Heart right ventricle (tissue), 16 donors: ENCODE results near the gene HIRA. TPM values are rescaled to one million over a fixed set of nuclear protein-coding genes. Genes with fewer than 3 reads are reported as not detected.

ENCODE experiments used
- ATAC-seq, 8 donors: fragments of 200-7000 bp; cut with Tn5 transposase; one replicate each; pipeline ENCODE4 v1.9.1; 2020; ENCODE audit warnings: mild to moderate bottlenecking in 8 of 8, moderate library complexity in 8 of 8, moderate number of reproducible peaks in 1 of 8
- DNase-seq, 2 donors: peaks; one replicate each; pipeline ENCODE4 v3.0.0-alpha.2; 2020
- H3K27ac ChIP-seq, 10 donors: fragments of 200-600 bp; sonication (generic) in 2 of 10; one replicate each; pipeline versions ENCODE4 v1.5.0 to v1.8.0; 2020 to 2022; ENCODE audit warnings: mild to moderate bottlenecking in 3 of 10
- H3K27me3 ChIP-seq, 7 donors: fragments of 200-600 bp; one replicate each; pipeline ENCODE4 v1.8.0; 2021 to 2022; ENCODE audit warnings: mild to moderate bottlenecking in 2 of 7
- H3K36me3 ChIP-seq, 9 donors: fragments of 200-600 bp; sonication (generic) in 1 of 9; one replicate each; pipeline versions ENCODE4 v1.5.0 to v1.8.0; 2020 to 2022; ENCODE audit warnings: mild to moderate bottlenecking in 2 of 9
- H3K4me1 ChIP-seq, 9 donors: fragments of 200-600 bp; sonication (generic) in 1 of 9; one replicate each; pipeline versions ENCODE4 v1.5.0 to v1.8.0; 2020 to 2022; ENCODE audit warnings: mild to moderate bottlenecking in 4 of 9
- H3K4me3 ChIP-seq, 10 donors: fragments of 200-600 bp; sonication (generic) in 2 of 10; one replicate each; pipeline versions ENCODE4 v1.5.0 to v1.8.0; 2020 to 2022; ENCODE audit warnings: mild to moderate bottlenecking in 7 of 10, moderate library complexity in 2 of 10
- H3K9me3 ChIP-seq, 11 donors: fragments of 200-600 bp in 10 of 11; sonication (generic) in 2 of 11; one replicate each; pipeline versions ENCODE4 v1.5.0 to v1.8.0; 2013 to 2022; ENCODE audit warnings: mild to moderate bottlenecking in 2 of 11, control low read depth in 1 of 11, moderate library complexity in 1 of 11
- WGBS, 2 donors: extraction: QIAGEN DNeasy Blood & Tissue Kit; methylation state at CpG; one replicate each; pipeline ENCODE4 v1.1.7; 2013; ENCODE audit warnings: inconsistent platforms in 1 of 2; 5-methylcytosine and 5-hydroxymethylcytosine counted together
- intact Hi-C, 10 donors: fragments of 100-400 bp; cut with DNase I; formaldehyde crosslinking; loops; one replicate each; pipeline versions ENCODE4 v1.11.1 to v1.14.2; 2022
- long read RNA-seq, 3 donors: library from polyadenylated mRNA; unstranded; transcript quantifications; one replicate each; pipeline ENCODE4 v2.0.0, GENCODE V29; 2020 to 2021
- polyA plus RNA-seq, 2 donors: library from polyadenylated mRNA; stranded (reverse); fragments of 200-250 nt; gene quantifications; one replicate each; pipeline ENCODE4 v1.2.3, GENCODE V29; 2013
- total RNA-seq, 10 donors: library from RNA; stranded (reverse); fragmentation: NEBNext Ultra II Directional in 3 of 10; extraction: Animal tissue kit (Norgen Biotek cat#: 25700) in 3 of 10; gene quantifications; one replicate each; pipeline versions ENCODE4 v1.2.1 to v1.2.4, GENCODE V29; 2021 to 2023
- TF ChIP-seq, protein P1 (sequence below), 9 donors: fragments of 200-600 bp; sonication (generic) in 2 of 9; IDR thresholded peaks; one replicate each; pipeline versions ENCODE4 v1.5.0 to v1.8.0; 2021 to 2022; ENCODE audit warnings: antibody characterized with exemption in 9 of 9, mild to moderate bottlenecking in 5 of 9, moderate library complexity in 1 of 9
- donor health status: Arrhythmogenic right ventricular cardiomyopathy.
- donor health status: ischemic (EF 13 %, LVEDD 7.1; RV severe dilation, severe dysfunction).
- donor health status: healthy with polysubstance abuse.
- donor health status: DM: no; HTN: yes; CAD: no.
- donor health status: DM: no; HTN: no; CAD: no.
- donor health status: ischemic (EF 25% LVEDD 6.9; RV normal size, moderate dysfunction).
- donor health status: ischemic (EF 25% LVEDD 5.7; RV mildly dilated, moderate dysfunction).
- donor health status: healthy.
- donor health status: DM: yes; HTN: yes; CAD: no.
- donor health status: Ischemic cardiomyopathy.
- donor health status: ischemic (EF 35%, LVEDD 5.7; RV mildly dilated, moderate dysfunction).
- donor health status: nonischemic (EF 11% LVEDD 7.7; RV severe dilation, severe dysfunction).
- donor health status: DM: yes; HTN: yes; CAD: no.
- donor health status: PGD.
- donor health status: ischemic (EF 29% LVEDD 5.4; RV normal size, mild dysfunction).
- donor health status: nonischemic (EF 23%, LVEDD 6.1; RV moderate dilation, normal function).

HIRA gene
- total RNA-seq (10 to 100 TPM; 11.4 to 23.2 (median 18.3) TPM), polyA plus RNA-seq (10 to 100 TPM in 1 of 2 donors, 1 to 10 TPM in 1; 3.1 to 10.8 TPM)
- long read RNA-seq, donor 1, partial matches to known transcripts: 5 of 7 reads
- long read RNA-seq, donor 1, other reads (novel, unspliced or antisense): 2 of 7 reads
- long read RNA-seq, donor 2, partial matches to known transcripts: 2 of 2 reads
- long read RNA-seq, donor 2, other reads (novel, unspliced or antisense): 0 of 2 reads
- long read RNA-seq, donor 3, partial matches to known transcripts: 25 of 31 reads
- long read RNA-seq, donor 3, other reads (novel, unspliced or antisense): 6 of 31 reads

GRCh38 chr22:19431649-19432132, at the start of gene HIRA:
Gene HIRA, minus strand, starts transcription at chr22:19431733. Its CDS starts 257 bp downstream, at chr22:19431476.
- TF ChIP-seq, protein P1, sequence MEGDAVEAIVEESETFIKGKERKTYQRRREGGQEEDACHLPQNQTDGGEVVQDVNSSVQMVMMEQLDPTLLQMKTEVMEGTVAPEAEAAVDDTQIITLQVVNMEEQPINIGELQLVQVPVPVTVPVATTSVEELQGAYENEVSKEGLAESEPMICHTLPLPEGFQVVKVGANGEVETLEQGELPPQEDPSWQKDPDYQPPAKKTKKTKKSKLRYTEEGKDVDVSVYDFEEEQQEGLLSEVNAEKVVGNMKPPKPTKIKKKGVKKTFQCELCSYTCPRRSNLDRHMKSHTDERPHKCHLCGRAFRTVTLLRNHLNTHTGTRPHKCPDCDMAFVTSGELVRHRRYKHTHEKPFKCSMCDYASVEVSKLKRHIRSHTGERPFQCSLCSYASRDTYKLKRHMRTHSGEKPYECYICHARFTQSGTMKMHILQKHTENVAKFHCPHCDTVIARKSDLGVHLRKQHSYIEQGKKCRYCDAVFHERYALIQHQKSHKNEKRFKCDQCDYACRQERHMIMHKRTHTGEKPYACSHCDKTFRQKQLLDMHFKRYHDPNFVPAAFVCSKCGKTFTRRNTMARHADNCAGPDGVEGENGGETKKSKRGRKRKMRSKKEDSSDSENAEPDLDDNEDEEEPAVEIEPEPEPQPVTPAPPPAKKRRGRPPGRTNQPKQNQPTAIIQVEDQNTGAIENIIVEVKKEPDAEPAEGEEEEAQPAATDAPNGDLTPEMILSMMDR (IDR thresholded peaks at IDR 0.05): no peak
- Histone ChIP-seq H3K36me3 (peaks cover 0 to 31% (median 16%) of the 10 kb centered on the region in 9 donors), H3K27me3 (no peaks in the 10 kb centered on the region), H3K4me3 (peak within 1 kb of the TSS; percentile 65 to 94 (median 84)), H3K27ac (peak within 1 kb of the TSS; percentile 89 to 99 (median 98)), H3K4me1 (peaks cover 7 to 55% (median 34%) of the 10 kb centered on the region in 9 donors), H3K9me3 (no peaks in the 10 kb centered on the region)
- intact Hi-C loops: loop anchor here in 7 of 10 donors (1.0 to 10.0 kb wide), 8 partner anchors 15 to 254 kb away; partner anchors contain the start of genes CDC45 (in 4 of the 7), UFD1 (in 4 of the 7), C22orf39 (in 2 of the 7) and CLTCL1 (in 2 of the 7)
- DNase-seq (peak; percentile 75 to 87), ATAC-seq (peak; percentile 42 to 83 (median 78))
- 1% methylated on average over 55 to 66 of the region's 66 CpGs for WGBS, 2 donors

DNA sequence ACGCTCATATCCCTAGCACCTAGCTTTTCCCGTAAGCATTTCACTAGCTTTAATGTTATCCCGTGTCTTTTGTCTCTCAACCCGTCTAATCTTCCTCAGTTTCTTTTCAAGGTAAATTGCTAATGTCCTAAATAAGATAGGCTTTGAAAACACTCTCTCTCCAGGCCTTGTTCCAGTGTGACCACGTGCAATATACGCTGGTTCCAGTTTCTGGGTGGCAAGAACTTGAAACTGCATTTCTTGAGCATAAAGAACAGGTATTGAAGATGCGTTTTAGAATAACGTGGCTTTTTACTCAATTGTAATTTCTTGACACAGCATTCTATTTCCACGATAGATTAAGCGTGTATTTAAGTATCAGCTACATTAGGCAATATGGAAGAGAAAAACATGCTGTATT, 49.3 kb upstream of the HIRA start:
- H3K27ac ChIP-seq: no peak overlapping the region
- ATAC-seq: no peak
- intact Hi-C loops: loop anchor here in 1 of 10 donors (10.0 kb wide), 1 partner anchor 154 kb away; no protein-coding TSS in a partner anchor
- DNase-seq: no peak
- 69 to 73% methylated on average over 10 of the region's 10 CpGs for WGBS, 2 donors
- no peaks in the 10 kb centered on the region for H3K9me3 ChIP-seq
- TF ChIP-seq, protein P1 (IDR thresholded peaks at IDR 0.05): no peak
- H3K4me3 ChIP-seq: no peak overlapping the region
- H3K36me3 ChIP-seq: peaks cover 0 to 4% (median 0%) of the 10 kb centered on the region in 9 donors
- H3K27me3 ChIP-seq: no peaks in the 10 kb centered on the region
- H3K4me1 ChIP-seq: peaks cover 3 to 37% (median 31%) of the 10 kb centered on the region in 9 donors

GRCh38 chr22:19480173-19480568, 48.6 kb upstream of the HIRA start:
- H3K9me3 ChIP-seq: no peaks in the 10 kb centered on the region
- ATAC-seq: peak in 1 of 8 donors; percentile 2
- H3K4me3 ChIP-seq: peak overlapping the region in 9 of 10 donors; percentile 24 to 95 (median 88)
- H3K36me3 ChIP-seq: peaks cover 0 to 11% (median 0%) of the 10 kb centered on the region in 9 donors
- TF ChIP-seq, protein P1 (IDR thresholded peaks at IDR 0.05): no peak
- H3K4me1 ChIP-seq: peaks cover 3 to 41% (median 31%) of the 10 kb centered on the region in 9 donors
- DNase-seq: no peak
- no peaks in the 10 kb centered on the region for H3K27me3 ChIP-seq
- intact Hi-C loops: loop anchor here in 1 of 10 donors (10.0 kb wide), 1 partner anchor 155 kb away; no protein-coding TSS in a partner anchor
- no peak overlapping the region for H3K27ac ChIP-seq
- whole genome bisulfite sequencing, 2 donors: 1% methylated on average over 15 of the region's 15 CpGs
